Measurements from ENCODE around the gene AK8.

DNA sequence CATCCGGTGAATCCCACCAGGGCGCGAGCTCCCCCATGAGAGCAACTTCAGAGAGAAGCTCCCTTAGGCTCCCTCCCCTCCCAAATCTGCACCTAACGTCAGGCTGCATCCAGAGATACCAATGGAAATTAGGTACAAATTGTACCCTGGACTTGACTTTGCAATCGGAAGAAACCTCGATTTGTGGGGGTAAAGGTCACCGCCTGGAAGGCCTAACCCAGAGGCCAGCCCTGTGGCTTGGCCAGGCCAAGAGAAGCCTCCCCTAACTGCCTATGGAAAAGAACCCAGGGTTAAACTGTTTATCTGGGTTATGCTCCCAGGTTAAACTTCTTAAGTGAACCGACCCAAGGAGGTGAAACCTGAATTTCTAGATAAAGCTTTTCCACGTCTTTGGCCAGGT lies 127.4 kb downstream of the AK8 start:
- no peak for TF ChIP-seq THRA (IDR thresholded peaks at IDR 0.05)
- no peak for TF ChIP-seq ZNF140 (CRISPR knock-in tag; IDR thresholded peaks at IDR 0.05)
- TF ChIP-seq HIVEP1 (CRISPR knock-in tag; IDR thresholded peaks at IDR 0.05), result no peak

Data from K562 (cell line).